Lung (tissue), 12 donors: ENCODE data around the gene CA5B. TPM values are rescaled to one million over a fixed set of nuclear protein-coding genes. Genes with fewer than 3 reads are reported as not detected.

Experiments used
- ATAC-seq: fragments of 200-7000 bp; cut with Tn5 transposase; one replicate; pipeline ENCODE4 v1.9.1; 2020; ENCODE audit warnings: moderate number of reproducible peaks; ENCODE audit not compliant: insufficient read depth, low FRiP score
- DNase-seq, 3 donors: peaks; one replicate each; pipeline ENCODE4 v3.0.0-alpha.2; 2013 to 2017
- H3K27ac ChIP-seq, 2 donors: one replicate each; pipeline ENCODE4 v1.5.1; 2013; ENCODE audit warnings: mild to moderate bottlenecking in 2 of 2, moderate library complexity in 2 of 2, control low read depth in 1 of 2, inconsistent platforms in 1 of 2, low read depth in 1 of 2, low read length in 1 of 2
- H3K27me3 ChIP-seq, 3 donors: one replicate each; pipeline ENCODE4 v1.5.1; 2013; ENCODE audit warnings: low read length in 2 of 3; ENCODE audit not compliant: control insufficient read depth in 3 of 3, insufficient read depth in 3 of 3
- H3K36me3 ChIP-seq, 4 donors: one replicate each; pipeline ENCODE4 v1.5.1; 2013; ENCODE audit warnings: low read length in 4 of 4, mild to moderate bottlenecking in 1 of 4, moderate library complexity in 1 of 4; ENCODE audit not compliant: control insufficient read depth in 4 of 4, insufficient read depth in 4 of 4
- H3K4me1 ChIP-seq, 5 donors: one replicate each; pipeline ENCODE4 v1.5.1; 2013; ENCODE audit warnings: low read length in 5 of 5, mild to moderate bottlenecking in 2 of 5, moderate library complexity in 1 of 5; ENCODE audit not compliant: control insufficient read depth in 5 of 5, insufficient read depth in 5 of 5
- H3K4me3 ChIP-seq: one replicate; pipeline ENCODE4 v1.5.1; 2013; ENCODE audit warnings: mild to moderate bottlenecking, control low read depth, moderate library complexity
- H3K9ac ChIP-seq, 2 donors: one replicate each; pipeline ENCODE4 v1.5.1; 2013; ENCODE audit warnings: low read length in 2 of 2, control low read depth in 1 of 2; ENCODE audit not compliant: insufficient read depth in 1 of 2
- H3K9me3 ChIP-seq, 4 donors: one replicate each; pipeline ENCODE4 v1.5.1; 2013; ENCODE audit warnings: low read length in 3 of 4, mild to moderate bottlenecking in 1 of 4, moderate library complexity in 1 of 4; ENCODE audit not compliant: control insufficient read depth in 4 of 4, insufficient read depth in 3 of 4
- CTCF ChIP-seq: IDR thresholded peaks from 2 replicates; pipeline ENCODE4 v1.5.1; 2012; ENCODE audit warnings: mild to moderate bottlenecking; ENCODE audit errors: control extremely low read depth, extremely low read depth
- WGBS, 2 donors: extraction: QIAGEN DNeasy Blood & Tissue Kit; methylation state at CpG; one replicate each; pipeline ENCODE4 v1.1.7; 2013; 5-methylcytosine and 5-hydroxymethylcytosine counted together
- polyA plus RNA-seq, 2 donors: library from polyadenylated mRNA; stranded (reverse); fragments of 200-250 nt; gene quantifications; one replicate each; pipeline ENCODE4 v1.2.1, GENCODE V29; 2013
- total RNA-seq, 2 donors: library from RNA; depleted of rRNA in 1 of 2; stranded (reverse); fragments of >200 nt in 1 of 2; gene quantifications; one replicate each; pipeline ENCODE4 v1.2.1, GENCODE V29; 2014 to 2021
- donor health status: control.
- donor health status: control.
- donor health status: Bipolar disorder and iron deficiency.
- donor health status: healthy.
- donor health status: DM: yes; HTN: yes; CAD: no.

CA5B gene
- total and polyA plus RNA-seq, 4 donors = 2.1 to 22.3 (median 9.9) TPM

GRCh38 chrX:15813416-15813815 lies 75.3 kb downstream of the CA5B start:
- Histone ChIP-seq H3K27me3 (peaks cover 0 to 8% (median 3%) of the 10 kb centered on the region in 3 donors), H3K4me3 (no peak overlapping the region), H3K36me3 (peaks cover 0 to 22% (median 19%) of the 10 kb centered on the region in 4 donors), H3K27ac (no peak overlapping the region), H3K9ac (no peak overlapping the region), H3K4me1 (peaks cover 0 to 48% (median 0%) of the 10 kb centered on the region in 5 donors), H3K9me3 (no peaks in the 10 kb centered on the region)
- ATAC-seq = no peak
- 80 to 91% methylated on average over 1 of the region's 1 CpG for WGBS, 2 donors
- no peak for TF ChIP-seq CTCF
- DNase-seq = peak; percentile 25 to 83 (median 78)

- no peak overlapping the region for H3K4me3 ChIP-seq
- H3K9ac ChIP-seq = no peak overlapping the region
- 47 to 72% methylated on average over 6 of the region's 6 CpGs for WGBS, 2 donors
- peaks cover 0 to 48% (median 0%) of the 10 kb centered on the region in 5 donors for H3K4me1 ChIP-seq
- ATAC-seq = no peak
- peaks cover 0 to 20% (median 10%) of the 10 kb centered on the region in 4 donors for H3K36me3 ChIP-seq
- no peak overlapping the region for H3K27ac ChIP-seq
- TF ChIP-seq CTCF = no peak
- H3K9me3 ChIP-seq = no peaks in the 10 kb centered on the region
- peaks cover 0 to 8% (median 0%) of the 10 kb centered on the region in 3 donors for H3K27me3 ChIP-seq
- DNase-seq = peak in 2 of 3 donors; percentile 76 to 80
These were observed 76.8 kb downstream of the CA5B start for GRCh38 chrX:15814771-15815365.

GRCh38 chrX:15815779-15816437 lies 77.8 kb downstream of the CA5B start:
- DNase-seq = peak in 2 of 3 donors; percentile 51 to 62
- H3K27me3 ChIP-seq = peaks cover 0 to 17% (median 0%) of the 10 kb centered on the region in 3 donors
- H3K4me3 ChIP-seq = no peak overlapping the region
- no peak for TF ChIP-seq CTCF
- ATAC-seq = no peak
- H3K4me1 ChIP-seq = peaks cover 0 to 48% (median 0%) of the 10 kb centered on the region in 5 donors
- no peak overlapping the region for H3K27ac ChIP-seq
- H3K36me3 ChIP-seq = peaks cover 0 to 27% (median 14%) of the 10 kb centered on the region in 4 donors
- H3K9me3 ChIP-seq = no peaks in the 10 kb centered on the region
- H3K9ac ChIP-seq = no peak overlapping the region
- 45 to 74% methylated on average over 9 to 10 of the region's 10 CpGs for WGBS, 2 donors
